GM20000 (cell line): ENCODE measurements around the gene YIF1A.

Experiments
- DNase-seq: peaks from one replicate; pipeline ENCODE4 v3.0.0; 2012; ENCODE audit warnings: low spot score
- CTCF ChIP-seq: IDR thresholded peaks from 2 replicates; pipeline ENCODE4 v1.5.1; 2012; ENCODE audit warnings: mild to moderate bottlenecking, control low read depth; ENCODE audit errors: extremely low read depth, missing control alignments

YIF1A gene

GRCh38 chr11:66239511-66239910 is 49.4 kb downstream of the YIF1A start:
- no peak for DNase-seq
- no peak for TF ChIP-seq CTCF

DNA sequence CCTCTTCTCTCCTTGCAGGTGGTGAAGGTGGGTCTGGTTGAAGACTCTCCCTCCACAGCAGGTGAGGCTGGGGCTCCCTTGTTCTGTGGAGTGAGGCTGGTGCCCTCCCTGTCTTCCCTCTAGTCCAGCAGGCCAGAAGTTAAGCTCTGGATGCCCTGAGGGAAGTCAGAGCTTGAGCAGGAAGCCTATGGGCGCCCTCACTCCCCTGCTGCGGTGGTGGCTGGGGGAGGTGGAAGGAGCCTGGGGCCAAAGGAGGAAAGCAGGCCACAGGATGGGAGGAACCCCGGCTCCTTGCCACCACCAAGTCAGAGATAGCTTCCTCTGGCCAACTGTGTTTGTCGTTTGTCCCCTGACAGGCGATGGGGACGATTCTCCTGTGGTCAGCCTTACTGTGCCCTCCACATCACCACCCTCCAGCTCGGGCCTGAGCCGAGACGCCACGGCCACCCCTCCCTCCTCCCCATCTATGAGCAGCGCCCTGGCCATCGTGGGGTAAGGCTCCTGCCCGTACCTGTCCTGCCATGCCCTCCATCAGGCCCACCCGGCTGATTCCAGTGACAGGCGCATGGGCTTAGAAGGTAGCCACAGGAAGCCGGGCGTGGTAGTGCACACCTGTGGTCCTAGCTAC is 50.0 kb downstream of the YIF1A start:
- DNase-seq, result no peak
- no peak for TF ChIP-seq CTCF

GRCh38 chr11:66237867-66238266 is 51.1 kb downstream of the YIF1A start:
- DNase-seq, result no peak

GRCh38 chr11:66235141-66235540 is 53.8 kb downstream of the YIF1A start:
- DNase-seq, result no peak
- TF ChIP-seq CTCF, result no peak

More at GRCh38 chr11:66237867-66238266, 51.1 kb downstream of the YIF1A start:
- TF ChIP-seq CTCF, result no peak
